Astrocyte of the spinal cord (primary cell): ENCODE data around the gene PTK6.
"Not testable (repeated sequence)": the region's sequence is repeated elsewhere in the genome, so short reads cannot be mapped to it uniquely, and the experiment has no call there.

Experiments used
- DNase-seq: peaks from one replicate; pipeline ENCODE4 v3.0.0; 2011; ENCODE audit warnings: low read depth, low spot score
- H3K4me3 ChIP-seq: 2 replicates; pipeline ENCODE4 v1.5.1; 2011; ENCODE audit warnings: low read depth, mild to moderate bottlenecking, low read length, moderate library complexity
- in situ Hi-C: cut with HindIII; loops from 2 replicates; pipeline ENCODE4 v1.10.0; 2017; ENCODE audit warnings: low sequenced_read_pairs
- TF ChIP-seq, protein P1 (sequence below): IDR thresholded peaks from 2 replicates; pipeline ENCODE4 v1.5.1; 2012; ENCODE audit warnings: low read depth, mild to moderate bottlenecking, low read length, inconsistent platforms

Gene PTK6

DNA sequence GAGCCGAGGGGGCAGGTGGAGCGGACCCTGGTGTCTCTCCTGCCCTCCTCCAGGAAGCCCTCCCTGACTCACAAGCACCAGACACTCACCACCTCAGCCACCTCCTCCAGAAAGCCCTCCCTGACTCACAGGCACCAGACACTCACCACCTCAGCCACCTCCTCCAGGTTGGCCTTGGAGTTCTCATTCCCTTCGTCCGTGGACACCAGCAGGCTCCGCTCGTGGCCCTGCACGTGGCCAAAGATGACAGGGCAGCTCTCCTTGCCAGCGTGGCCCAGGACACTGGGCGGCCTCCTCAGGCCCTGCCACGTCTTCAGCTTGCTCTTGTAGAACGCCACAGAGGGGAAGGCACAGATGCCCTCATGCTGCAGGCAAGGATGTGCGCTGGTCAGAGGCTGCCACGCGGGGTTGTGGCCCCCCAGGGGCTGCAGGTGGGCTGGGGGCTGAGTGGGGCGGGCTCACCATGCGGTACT is 23.2 kb upstream of the PTK6 start:
- in situ Hi-C loops = no loop called here
- no peak for DNase-seq
- TF ChIP-seq, protein P1, sequence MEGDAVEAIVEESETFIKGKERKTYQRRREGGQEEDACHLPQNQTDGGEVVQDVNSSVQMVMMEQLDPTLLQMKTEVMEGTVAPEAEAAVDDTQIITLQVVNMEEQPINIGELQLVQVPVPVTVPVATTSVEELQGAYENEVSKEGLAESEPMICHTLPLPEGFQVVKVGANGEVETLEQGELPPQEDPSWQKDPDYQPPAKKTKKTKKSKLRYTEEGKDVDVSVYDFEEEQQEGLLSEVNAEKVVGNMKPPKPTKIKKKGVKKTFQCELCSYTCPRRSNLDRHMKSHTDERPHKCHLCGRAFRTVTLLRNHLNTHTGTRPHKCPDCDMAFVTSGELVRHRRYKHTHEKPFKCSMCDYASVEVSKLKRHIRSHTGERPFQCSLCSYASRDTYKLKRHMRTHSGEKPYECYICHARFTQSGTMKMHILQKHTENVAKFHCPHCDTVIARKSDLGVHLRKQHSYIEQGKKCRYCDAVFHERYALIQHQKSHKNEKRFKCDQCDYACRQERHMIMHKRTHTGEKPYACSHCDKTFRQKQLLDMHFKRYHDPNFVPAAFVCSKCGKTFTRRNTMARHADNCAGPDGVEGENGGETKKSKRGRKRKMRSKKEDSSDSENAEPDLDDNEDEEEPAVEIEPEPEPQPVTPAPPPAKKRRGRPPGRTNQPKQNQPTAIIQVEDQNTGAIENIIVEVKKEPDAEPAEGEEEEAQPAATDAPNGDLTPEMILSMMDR = no peak
- no peak overlapping the region for H3K4me3 ChIP-seq

GRCh38 chr20:63559485-63560332 is 22.5 kb upstream of the PTK6 start:
- in situ Hi-C loops, DNase-seq, H3K4me3 ChIP-seq: not testable (repeated sequence)

DNA sequence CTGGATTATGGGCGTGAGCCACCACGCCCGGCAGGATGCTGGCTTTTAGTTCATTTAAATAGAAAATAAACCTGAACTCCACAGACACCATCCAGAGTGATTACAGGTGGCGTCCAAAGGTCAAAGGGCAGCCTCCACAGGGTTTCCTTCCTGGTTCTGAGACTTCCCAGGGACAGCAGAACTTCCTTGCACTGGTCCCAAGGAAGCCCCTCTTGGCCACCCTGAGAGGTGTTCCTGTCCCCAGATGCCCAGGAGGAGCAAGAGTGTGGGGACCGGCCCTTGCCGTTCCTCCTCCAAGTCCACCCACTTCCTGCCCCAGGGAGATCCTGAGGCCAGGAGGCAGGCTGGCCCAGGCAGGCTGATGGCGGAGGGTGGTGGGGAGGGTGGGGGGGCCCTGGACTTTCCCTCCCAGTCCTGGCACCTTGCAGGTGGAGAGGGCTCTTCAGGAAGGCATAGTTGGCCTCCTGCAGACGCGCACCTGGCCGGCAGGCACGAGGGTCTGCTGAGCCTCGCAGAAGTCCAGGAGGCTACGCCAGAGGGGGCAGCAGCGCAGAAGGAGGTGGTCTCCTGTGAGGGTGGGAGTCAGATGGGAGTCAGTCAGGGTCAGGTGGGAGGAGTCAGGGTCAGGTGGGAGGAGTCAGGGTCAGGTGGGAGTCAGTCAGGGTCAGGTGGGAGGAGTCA is 21.8 kb upstream of the PTK6 start:
- in situ Hi-C loops = no loop called here
- TF ChIP-seq, protein P1 = no peak
- DNase-seq = no peak
- H3K4me3 ChIP-seq = no peak overlapping the region

GRCh38 chr20:63557481-63557891 is 20.3 kb upstream of the PTK6 start:
- DNase-seq = no peak
- H3K4me3 ChIP-seq = no peak overlapping the region
- TF ChIP-seq, protein P1 = no peak
- in situ Hi-C loops = no loop called here

DNA sequence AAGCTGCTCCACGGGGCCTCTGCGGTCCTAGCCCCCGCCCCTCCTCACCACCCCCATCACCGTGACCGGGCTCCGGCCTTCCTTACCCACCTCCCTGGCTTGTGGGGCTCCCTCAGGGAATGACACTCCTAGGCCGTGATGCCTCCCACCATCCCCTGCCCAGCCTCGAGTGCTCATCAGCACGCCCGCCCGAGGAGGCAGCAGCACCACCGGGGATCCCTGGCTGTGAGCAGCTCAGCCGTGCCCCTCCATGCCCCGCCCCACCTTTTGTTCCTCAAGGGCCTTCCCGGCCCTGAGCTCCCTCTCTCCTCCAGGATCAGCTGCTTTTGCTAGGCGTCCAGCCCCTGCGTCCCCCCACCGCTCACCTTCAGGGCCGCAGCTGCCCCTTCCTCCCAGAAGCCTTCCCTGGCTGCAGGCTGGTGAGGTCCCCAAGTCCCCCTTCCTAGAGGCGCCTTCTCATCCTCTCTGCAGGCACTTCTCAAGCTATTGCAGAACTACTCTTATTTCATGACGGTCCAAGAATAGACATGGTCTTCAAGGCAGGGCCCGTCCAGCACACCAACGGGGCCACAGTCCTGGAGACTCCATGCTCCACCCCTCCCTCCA is 19.8 kb upstream of the PTK6 start:
- H3K4me3 ChIP-seq = no peak overlapping the region
- TF ChIP-seq, protein P1 = no peak
- no peak for DNase-seq
- in situ Hi-C loops = no loop called here

DNA sequence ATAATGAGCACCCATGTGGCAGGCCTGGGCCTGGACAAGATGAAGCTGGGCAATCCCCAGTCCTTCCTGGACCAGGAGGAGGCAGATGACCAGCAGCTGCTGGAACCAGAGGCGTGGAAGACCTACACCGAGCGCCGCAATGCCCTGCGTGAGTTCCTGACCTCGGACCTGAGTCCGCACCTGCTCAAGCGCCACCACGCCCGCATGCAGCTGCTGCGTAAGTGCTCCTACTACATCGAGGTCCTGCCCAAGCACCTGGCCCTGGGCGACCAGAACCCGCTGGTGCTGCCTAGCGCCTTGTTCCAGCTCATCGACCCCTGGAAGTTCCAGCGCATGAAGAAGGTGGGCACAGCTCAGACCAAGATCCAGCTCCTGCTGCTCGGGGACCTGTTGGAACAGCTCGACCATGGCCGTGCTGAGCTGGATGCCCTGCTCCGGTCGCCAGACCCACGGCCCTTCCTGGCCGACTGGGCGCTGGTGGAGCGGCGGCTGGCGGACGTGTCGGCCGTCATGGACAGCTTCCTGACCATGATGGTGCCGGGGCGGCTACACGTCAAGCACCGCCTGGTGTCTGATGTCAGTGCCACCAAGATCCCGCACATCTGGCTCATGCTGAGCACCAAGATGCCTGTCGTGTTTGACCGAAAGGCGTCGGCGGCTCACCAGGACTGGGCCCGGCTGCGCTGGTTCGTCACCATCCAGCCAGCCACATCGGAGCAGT is 18.6 kb upstream of the PTK6 start:
- in situ Hi-C loops = no loop called here
- no peak overlapping the region for H3K4me3 ChIP-seq
- no peak for DNase-seq
- TF ChIP-seq, protein P1 = no peak
